GM23248 (cell line): Measurements from ENCODE around the gene ELL2.

Experiments used
- EZH2 ChIP-seq: fragments of 200-600 bp; sonication (generic); IDR thresholded peaks from 2 replicates; pipeline ENCODE4 v1.6.1; 2018; ENCODE audit warnings: antibody characterized with exemption, mild to moderate bottlenecking; ENCODE audit not compliant: insufficient read depth, poor library complexity, severe bottlenecking
- EZH2phosphoT487 ChIP-seq: fragments of 200-600 bp; sonication (generic); IDR thresholded peaks from 2 replicates; pipeline ENCODE4 v1.6.1; 2018; ENCODE audit warnings: antibody characterized with exemption, moderate library complexity, mild to moderate bottlenecking, low read depth; ENCODE audit not compliant: insufficient read depth

DNA sequence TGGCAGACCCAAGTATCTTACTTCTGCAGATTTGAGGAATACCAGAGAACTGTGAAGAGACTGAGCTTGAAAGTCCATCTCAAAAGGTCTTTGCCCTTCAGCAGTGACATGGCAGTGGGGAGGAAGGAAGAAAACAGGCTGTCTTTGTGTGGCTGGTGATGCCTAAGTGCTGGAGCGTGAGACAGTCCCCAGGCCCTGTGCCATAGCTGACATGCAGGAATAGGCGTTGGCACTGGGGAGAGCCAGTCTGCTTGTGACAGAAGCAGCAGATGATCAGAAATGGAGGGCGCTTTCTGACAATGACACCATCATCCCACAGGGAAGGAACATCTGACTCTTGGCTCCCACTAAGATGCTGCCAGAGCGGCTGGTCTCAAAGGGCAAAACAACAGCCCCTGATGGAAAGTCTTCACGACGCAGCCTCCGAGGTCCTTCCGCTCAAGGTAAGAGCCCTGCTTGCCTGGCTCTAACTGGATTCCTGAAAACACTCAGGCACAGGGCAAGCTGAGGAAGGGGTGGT is 123.6 kb downstream of the ELL2 start:
- TF ChIP-seq EZH2 = no peak
- no peak for TF ChIP-seq EZH2phosphoT487
